H1 (cell line): Measurements from ENCODE around the gene CAMTA1. TPM values are rescaled to one million over a fixed set of nuclear protein-coding genes. Genes with fewer than 3 reads are reported as not detected.

Experiments
- JUND ChIP-seq: IDR thresholded peaks from 2 replicates; pipeline ENCODE4 v1.6.1; 2011; ENCODE audit warnings: mild to moderate bottlenecking, improper control_type of control experiment, low read length
- polyA plus RNA-seq, 7 experiments: library from polyadenylated mRNA; depleted of rRNA in 3 of 7; stranded (reverse) in 5 of 7; unstranded in 2 of 7; fragments of >200 nt in 5 of 7; fragments of 200-250 nt in 2 of 7; gene quantifications; 1 replicate in 5 of 7; 2 replicates in 1 of 7; 4 replicates in 1 of 7; pipeline versions ENCODE4 v1.2.1 to v1.2.3, GENCODE V29; 2011 to 2013; ENCODE audit warnings: missing spikeins in 2 of 7, mixed read lengths in 2 of 7
- total RNA-seq: library from RNA; stranded (reverse); fragmentation: NEBNext Ultra II Directional; extraction: Animal tissue kit (Norgen Biotek cat#: 25700); gene quantifications from 2 replicates; pipeline ENCODE4 v1.2.1, GENCODE V29; 2021

CAMTA1 gene
- total and polyA plus RNA-seq, 2 of the 8 experiments (the other 6 are each of a cell fraction or from before 2014, with no cell fraction given) = 65.0 to 119 TPM

DNA sequence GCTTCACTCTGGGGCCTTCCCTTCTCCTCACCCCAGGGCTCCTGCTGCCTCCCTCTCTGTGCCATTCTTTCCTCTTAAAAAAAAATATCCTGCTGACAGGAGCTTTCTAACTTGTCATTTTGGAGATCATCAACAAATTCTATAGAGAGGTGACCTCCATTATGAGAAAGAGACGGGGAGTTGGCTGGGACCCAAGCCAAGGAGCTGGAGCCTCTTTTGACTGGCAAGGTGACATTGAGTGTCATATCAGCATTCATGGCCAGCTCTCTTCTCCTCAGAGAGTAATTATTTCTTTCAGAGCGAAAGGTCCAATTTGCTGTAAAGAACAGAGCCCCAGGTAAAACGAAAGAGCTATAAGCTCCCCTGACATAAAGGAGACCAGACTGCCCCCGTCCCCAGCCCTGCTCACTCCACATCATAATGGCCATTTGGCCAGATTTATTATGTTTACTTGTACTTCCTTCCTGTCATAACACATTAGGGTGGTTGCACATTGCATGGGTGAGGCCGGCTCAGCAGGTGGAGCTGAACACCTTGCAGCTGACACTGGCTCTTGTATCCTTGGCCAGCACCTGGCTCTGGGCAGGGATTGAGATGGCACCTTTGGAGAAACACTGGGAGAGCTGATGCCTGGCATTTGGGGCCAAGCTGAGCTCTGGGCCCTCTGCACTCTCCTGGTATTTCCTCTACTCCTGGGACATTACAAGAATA is 581.9 kb downstream of the CAMTA1 start (continued):
- no peak for TF ChIP-seq JUND
